ENCODE measurements around the gene KRT17. TPM values are rescaled to one million over a fixed set of nuclear protein-coding genes. Genes with fewer than 3 reads are reported as not detected.
A peak's percentile ranks its signal among the peaks of the same experiment; 100 is the strongest.

The KRT17 gene
- total RNA-seq: not detected

DNA sequence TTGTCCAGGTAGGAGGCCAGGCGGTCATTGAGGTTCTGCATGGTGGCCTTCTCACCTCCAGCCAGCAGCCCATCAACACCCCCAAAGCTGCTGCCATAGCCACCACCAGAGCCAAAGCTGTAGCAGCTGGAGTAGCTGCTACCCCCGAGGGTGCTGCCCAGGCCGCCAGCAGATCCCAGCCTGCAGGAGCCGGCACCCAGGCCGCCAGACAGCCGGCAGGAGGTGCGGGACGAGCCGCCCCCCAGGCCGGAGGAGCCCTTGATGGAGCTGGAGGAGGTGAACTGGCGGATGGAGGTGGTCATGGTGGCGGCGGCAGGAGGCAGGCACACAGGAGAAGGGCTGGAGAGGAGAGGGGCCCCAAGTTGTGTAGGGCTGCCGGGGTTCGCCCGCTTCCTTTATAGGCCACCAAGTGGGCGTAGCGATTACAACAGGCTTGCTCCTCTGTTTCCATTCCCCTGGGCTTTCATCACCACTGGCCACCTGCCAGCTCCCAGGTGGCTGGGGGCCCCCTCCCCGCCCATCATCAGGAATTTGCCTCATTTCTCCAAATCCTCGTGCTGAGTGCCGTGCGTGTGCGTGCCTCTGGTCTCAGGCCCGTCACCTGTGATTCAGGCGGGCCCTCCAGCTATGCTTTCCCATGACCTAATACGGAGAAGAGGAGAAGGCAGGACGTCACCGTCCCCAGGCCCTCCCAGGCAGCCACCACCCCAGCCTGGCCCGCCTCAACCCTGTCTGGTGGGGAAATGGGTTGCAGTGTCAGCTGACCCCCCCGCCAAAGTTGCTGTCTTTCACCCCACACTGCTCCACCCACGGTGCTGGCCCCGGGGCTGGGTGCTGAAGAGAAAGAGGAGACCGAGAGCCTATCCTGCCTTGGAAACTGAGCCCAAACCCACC lies at the start of gene KRT17:
Gene KRT17 (minus strand): TSS at position 368 of the 894 bp plus-strand sequence. CDS start 66 bp downstream, at position 302.
- intact Hi-C loops (cut with DNase I): no loop called here
- DNase-seq (ENCODE audit: low spot score) (no peak), ATAC-seq (no peak)

DNA sequence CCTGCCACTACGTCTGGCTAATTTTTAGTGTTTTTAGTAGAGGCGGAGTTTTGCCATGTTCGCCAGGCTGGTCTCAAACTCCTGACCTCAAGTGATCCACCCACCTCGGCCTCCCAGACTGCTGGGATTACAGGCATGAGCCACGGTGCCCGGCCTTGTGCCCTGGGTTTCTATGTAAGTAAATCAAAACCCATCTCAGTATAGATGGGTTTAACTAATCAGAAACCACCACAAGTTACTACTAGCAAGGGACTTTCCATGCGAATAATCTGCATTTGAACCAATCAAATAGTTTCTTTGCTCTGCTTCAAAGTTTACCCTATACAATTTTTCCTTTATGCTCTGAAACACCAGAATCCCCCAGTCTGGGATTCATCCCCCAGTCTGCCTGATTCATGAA lies 47.8 kb upstream of the KRT17 start:
- ATAC-seq (no peak), DNase-seq (ENCODE audit: low spot score) (no peak)
- intact Hi-C loops (cut with DNase I): no loop called here

DNA sequence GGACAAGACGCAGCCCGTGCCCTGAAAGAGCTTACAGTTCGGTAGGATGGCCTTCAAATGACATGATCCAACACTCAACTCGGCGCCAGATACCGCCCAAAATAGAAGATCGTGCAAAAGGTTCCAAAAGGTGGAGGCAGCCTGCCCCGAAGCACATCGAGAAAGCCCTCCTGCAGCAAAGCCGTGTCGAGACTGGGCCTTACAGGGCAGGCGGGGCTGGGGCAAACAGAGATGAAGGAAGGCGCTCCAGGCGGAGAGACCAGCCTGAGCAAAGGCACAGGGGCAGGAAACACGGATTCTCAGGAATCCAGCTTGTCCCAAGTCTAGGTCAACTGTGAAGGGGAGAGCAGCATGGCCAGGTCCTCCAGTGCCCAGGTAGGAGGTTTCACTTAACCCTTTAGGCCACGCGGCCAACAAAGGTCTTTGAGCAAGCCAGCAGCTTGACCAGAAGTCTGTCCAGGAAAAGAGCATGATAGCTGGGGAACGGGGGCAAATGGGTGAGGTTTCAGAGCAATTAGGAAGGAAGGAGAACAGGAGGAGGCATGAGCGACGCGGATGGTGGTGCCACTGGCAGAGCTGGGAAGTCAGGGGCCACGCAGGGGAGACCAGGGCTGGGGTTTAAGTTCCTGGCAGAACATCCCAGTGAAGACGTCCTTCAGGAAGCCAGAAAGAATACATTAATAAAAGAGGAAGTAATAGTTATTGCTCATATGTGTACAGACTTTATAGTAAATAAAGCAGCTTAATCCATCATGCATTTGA lies 43.1 kb upstream of the KRT17 start:
- DNase-seq (ENCODE audit: low spot score) (no peak), ATAC-seq (no peak)
- intact Hi-C loops (cut with DNase I): no loop called here

DNA sequence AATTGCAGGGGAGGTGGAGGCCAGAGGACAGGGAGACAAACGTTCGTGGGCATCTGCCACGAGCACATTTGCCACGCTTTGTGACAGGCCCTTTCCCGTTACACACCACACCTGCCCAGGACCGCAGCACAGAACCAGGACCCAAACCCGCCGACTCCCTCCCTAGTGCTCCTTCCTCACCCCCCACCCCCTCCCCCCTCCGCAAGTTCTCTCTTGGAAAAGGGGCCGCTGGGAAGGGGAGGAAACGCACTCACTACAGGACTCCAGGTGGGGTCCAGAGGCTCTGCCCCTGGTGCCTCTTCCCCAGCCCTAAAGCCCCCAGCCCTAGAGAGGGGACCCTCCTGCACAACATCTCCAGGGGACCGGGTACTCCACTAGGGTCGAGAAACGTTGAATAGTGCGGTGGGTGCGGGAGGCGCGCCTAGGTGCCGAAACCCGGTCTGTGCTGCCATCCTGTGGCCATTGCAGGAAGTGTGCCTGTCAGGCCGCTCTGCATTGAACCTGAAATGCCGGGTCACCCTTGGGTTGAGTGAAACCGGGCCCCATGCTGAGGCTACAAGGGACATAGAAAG lies 42.4 kb upstream of the KRT17 start:
- DNase-seq (ENCODE audit: low spot score) (peak; percentile 94), ATAC-seq (peak; percentile 87)
- intact Hi-C loops (cut with DNase I): no loop called here

DNA sequence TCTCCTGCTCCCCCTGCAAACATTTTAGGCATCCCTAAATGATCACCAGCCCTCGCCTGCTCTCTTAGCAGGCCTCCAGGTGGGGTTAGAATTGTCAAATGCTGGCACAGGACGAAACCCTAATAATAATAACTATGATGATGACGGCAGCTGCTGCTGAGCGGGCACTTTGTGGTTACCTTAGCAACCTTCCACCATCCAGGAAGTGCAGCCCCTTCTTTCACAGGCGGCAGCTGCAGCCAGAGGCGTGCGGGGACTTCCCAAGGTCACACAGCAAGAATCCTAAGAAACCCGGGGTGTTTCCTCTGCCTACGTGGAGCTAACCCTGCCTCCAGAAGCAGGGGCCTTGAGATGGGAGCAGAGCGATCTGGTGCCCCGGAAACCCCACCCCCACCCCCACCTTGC lies 41.9 kb upstream of the KRT17 start:
- DNase-seq (ENCODE audit: low spot score): no peak
- peak; percentile 31 for ATAC-seq
- intact Hi-C loops (cut with DNase I): no loop called here

DNA sequence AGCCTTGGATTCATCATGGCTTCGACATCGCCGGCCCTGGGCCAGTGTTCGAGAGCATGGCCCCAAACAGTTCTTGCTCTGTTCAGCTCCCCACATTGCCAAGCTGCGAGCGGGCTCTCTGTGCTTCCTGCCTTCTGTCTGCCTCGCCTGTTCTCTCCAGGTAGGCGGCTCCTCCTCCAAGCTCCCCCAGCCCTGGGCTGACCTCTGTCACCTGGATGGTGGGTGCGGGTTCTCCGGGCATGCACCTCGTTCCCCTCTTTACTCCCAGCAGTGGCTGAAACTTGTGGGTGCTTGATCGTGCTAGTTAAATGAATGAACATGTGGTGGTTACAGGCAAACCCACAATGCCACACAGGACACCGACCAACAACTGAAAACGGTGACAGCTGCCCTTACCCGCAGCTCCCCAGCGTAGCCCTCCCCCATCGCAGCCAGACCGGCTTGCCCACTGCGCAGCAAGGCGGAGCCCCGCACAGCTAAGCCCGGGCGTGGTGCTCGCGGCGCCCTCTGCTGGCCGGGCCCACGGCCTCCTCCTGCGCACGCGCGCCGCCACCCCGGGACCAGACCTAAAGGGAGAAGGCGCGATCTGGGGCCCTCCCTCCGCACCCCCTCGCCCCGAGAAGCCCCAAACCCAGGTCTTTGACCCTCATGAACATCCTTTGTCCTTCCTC lies 41.3 kb upstream of the KRT17 start:
- DNase-seq (ENCODE audit: low spot score): peak; percentile 93
- intact Hi-C loops (cut with DNase I): no loop called here
- peak; percentile 95 for ATAC-seq

DNA sequence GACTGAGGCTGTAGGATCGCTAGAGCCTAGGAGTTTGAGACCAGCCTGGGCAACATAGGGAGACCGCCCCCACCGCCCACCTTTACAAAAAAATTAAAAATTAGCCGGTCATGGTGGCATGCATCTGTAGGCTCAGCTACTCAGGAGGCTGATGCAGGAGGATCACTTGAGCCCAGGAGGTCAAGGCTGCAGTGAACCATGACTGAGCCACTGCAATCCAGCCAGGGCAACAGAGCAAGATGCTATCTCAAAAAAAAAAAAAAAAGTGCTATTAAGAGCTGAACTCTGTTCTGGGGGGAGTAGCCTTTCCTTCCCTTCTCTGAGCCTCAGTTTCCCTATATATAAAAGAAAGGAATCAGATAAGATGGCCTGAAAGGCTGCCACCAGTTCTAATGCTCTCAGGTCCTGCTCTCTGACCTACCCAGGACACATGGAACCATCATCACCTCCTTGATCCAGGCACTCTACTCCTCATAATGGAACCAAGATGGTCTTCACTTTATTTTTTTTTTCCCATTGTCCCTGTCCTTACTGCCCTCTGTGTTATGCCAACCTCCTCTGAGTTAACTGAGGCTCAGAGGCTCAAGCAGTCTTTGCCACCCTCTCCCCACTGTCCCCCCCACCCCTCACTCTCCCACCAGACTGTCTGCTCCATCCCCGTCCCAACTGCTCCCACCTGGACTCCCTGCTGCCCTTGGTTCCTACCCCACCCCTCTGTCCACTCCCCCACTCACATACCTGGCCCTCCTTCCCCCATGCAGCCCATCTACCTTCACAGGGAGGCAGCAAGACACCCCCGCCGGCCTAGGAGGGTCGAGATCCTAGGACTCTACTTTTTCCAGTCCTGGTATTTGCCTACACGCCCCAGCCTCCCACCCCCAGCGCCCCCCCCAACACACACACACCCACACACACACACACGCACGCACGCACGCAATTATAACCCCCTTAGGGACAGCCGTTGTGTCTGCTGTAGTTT lies 40.5 kb upstream of the KRT17 start:
- no peak for ATAC-seq
- intact Hi-C loops (cut with DNase I): loop anchor here (5.0 kb wide), 1 partner anchor 758 kb away; no protein-coding TSS in a partner anchor
- DNase-seq (ENCODE audit: low spot score): no peak

DNA sequence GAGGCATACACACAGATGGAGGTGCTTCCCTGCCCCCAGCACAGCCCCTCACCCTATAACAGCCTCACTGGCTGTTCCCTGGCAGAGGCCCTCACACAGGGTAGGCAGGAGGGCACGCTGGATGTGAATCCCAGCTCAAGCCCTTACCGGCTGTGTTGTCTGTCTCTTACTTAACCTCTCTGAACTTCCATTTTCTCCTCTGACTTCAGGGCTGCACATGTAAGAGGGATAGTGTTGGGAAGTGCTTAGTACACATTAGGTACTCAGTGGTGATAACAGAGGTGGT lies 39.7 kb upstream of the KRT17 start:
- ATAC-seq (no peak), DNase-seq (ENCODE audit: low spot score) (no peak)
- intact Hi-C loops (cut with DNase I): loop anchor here (5.0 kb wide), 1 partner anchor 757 kb away; no protein-coding TSS in a partner anchor

DNA sequence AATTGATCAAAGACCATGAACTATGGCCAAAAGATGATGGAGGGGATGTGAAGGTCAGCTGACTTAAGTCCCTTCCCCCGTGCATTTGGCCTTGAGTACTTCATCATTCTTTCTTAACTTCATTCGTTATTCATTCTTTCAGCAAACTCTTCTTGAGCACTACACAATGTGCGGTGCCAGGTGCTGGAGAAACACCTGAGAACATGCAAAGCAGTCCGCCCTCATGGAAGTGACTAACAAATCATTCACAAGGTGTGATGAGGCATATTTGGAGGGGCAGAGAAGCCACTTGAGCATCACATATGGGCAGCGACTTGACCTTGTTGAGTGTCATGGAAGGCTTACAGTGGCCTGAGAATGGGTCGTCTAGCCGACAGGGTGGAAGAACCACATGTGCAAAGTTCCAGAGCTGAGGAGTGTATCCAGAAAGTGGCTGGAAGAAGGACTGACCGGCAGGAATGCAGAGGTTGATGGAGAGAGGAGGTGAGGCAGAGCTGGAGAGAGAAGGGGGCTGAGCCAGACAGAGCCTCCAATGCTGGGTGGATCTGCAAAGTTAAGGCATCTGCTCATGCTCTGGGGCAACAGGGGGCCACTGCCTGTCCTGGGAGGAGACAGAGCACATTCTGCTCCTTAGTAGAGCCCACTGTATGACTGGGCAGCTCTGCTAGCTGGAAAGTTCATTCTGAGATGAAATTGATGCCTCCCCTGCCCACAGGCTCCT lies 39.2 kb upstream of the KRT17 start:
- ATAC-seq (no peak), DNase-seq (ENCODE audit: low spot score) (no peak)
- intact Hi-C loops (cut with DNase I): loop anchor here (2.0 to 5.0 kb wide), 2 partner anchors 15 to 756 kb away; no protein-coding TSS in a partner anchor

DNA sequence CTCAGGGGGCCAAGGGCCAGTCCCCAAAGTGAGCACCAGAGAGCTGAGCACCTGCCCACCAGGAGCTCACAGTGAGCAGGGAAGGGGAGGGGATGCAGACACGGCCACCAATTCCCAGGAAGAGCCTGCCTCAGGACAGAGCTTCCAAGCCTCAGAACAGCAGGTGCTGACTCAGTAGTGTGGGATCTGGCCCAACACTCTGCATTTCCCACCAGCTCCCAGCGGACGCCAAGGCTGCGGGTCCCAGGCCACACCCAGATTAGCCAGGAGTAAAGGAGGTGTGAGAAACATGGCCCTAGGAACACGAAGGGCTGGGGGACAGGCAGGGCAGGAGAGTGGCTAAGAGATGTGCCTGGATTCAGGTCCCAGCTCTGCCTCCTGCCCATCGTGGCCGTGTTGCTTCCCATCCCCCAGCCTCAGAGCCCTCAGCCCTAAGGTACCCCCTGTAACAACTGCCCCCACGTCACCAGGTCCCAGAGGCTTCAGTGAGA lies 35.9 kb upstream of the KRT17 start:
- DNase-seq (ENCODE audit: low spot score) (no peak), ATAC-seq (no peak)
- intact Hi-C loops (cut with DNase I): loop anchor here (5.0 kb wide), 1 partner anchor 753 kb away; no protein-coding TSS in a partner anchor

DNA sequence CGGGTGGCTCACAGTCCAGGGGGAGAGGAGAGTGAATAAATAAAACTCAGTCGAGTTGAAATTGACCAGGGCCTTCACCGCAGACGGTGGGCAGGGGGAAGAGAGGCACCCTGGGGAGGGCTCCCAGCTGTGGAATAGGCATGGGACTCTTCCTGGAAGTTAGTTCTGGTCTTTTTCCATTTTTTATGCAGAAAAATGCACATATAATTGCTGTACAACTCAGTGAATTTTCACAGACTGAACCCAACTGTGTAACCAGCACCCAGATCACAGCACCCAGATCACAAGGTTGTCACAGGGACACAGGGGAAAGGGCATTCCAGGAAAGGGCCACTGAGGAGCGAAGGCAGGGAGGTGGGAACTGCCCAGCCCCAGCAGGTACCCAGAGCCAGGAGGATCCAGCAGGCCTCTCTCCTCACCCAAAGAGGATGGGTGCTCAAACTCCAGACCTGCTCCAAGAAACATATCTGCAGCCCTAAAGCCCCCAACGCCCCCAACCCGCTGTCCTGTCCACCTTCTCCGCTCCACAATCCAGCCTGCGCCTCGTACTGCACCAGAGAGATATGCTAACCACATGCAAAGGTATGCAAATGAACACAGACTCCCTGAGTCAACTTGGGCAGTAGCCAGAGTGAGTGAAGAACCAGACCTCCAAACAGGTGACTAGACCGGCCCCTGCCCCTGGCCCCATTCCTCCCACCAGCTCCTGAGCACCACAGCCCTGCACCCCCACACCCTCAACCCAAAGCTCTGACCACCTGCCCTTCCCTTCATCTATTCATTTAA lies 35.2 kb upstream of the KRT17 start:
- DNase-seq (ENCODE audit: low spot score): no peak
- ATAC-seq: no peak
- intact Hi-C loops (cut with DNase I): loop anchor here (5.0 kb wide), 1 partner anchor 752 kb away; no protein-coding TSS in a partner anchor

DNA sequence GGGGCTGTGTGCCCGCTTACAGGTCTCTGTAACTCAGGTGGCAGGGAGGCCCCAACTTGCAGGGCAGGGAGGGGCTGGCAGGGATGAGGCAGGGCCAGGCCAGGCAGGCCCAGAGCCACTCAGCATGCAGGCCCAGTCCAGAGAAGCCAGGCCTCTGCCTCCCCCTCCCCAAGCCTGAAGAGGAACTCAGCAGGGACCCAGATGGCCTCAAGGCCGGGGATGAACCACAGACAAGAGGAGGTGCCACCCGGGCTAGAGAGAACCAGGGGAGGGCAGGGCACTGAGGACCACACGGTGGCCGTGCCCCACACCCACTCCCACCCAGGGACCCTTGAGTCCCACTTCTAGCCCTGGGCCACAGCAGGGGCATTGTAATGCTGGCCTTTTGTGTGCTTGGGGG lies 34.5 kb upstream of the KRT17 start:
- DNase-seq (ENCODE audit: low spot score): no peak
- intact Hi-C loops (cut with DNase I): no loop called here
- ATAC-seq: no peak

DNA sequence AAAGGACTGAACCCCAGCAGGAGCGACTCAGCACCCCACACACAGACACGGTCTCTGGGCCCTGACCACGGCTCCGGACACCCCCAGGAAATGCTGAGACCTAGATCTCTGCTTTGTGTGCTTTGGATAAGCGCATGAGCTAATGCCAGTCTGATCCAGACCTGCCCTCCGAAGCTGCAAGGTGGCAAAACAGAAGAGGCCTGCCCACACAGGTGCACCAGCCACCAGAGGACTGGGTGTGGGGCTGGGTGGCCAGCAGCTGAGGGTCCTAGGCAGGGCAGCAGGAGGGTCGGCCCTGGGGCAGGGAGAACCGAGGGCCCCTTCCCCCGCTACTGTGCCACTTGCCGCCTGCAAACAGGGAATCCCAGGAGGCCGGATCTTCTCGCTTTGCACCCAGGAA lies 33.6 kb upstream of the KRT17 start:
- intact Hi-C loops (cut with DNase I): no loop called here
- DNase-seq (ENCODE audit: low spot score) (no peak), ATAC-seq (no peak)

DNA sequence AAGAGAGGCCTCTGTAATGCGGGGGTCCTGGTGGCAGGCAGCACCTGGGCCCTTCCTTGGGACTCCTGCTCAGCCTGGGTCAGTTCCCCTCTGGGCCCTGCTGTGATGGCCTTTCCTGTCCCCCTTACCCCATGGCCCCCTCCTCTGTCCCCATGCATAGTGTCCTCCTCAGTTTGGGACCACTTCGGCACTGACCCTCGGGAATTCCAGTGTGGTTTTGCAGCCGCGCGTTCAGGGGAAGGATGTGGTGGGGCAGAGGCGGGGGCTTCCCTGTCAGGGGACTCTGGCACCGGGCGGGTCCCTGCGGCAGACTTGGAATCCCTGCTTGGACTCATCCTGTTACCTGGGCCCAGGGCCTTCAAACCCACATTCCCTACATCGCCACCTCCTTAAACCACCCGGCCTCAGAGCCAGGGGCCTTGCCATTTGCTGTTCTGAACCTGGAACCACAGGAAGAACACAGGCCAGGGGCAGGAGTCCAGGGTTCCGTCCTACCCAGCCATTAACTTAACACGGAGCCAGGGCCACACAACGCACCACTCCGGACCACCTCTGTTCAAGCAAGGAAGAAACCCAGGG lies 32.9 kb upstream of the KRT17 start:
- DNase-seq (ENCODE audit: low spot score) (no peak), ATAC-seq (no peak)
- intact Hi-C loops (cut with DNase I): no loop called here

DNA sequence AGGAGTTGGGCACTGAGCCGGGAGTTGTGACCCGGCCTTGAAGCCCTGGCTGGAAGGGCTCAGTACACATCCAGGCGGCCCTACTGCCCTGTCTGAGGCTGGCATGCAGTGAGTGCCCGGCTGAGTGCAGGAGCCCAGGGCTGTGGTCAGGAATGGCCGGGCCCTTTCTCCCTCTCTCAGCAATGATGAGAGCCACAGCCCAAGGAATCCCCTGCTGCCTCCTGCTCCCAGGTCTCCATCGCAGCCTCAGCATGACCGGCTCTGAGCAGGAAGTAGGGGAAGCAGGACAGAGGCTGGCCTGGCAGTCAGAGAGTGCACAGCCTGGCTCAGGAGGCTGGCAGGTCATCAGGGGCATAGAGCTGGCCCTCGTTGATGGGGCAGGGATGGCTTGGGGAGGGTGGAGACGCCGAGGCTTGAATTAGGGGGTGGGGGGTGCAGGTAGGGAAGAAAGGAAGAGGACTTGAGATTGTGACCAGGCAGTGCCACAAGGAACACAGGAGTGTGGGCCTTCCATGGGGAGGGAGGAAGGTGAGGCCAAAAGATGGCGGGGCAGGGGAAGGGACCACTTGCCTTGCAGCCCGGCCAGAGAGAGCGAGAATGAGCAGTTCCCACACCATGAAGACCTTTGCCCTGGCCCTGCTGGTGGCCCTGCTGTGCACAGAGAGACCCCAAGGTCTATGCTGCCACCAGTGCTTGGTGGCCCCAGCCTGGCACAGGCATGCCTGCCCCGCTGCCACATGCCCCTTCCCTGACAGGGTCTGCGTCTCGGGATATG lies 32.1 kb upstream of the KRT17 start:
- intact Hi-C loops (cut with DNase I): no loop called here

More for the DNA sequence above, 32.1 kb upstream of the KRT17 start:
- DNase-seq (ENCODE audit: low spot score) (no peak), ATAC-seq (no peak)

Measured in sciatic nerve (tissue), 2 donors.